Limb (tissue), 2 donors: ENCODE results near the gene PKD1L1.
A peak's percentile ranks its signal among the peaks of the same experiment; 100 is the strongest.
"Not testable (repeated sequence)": the region's sequence is repeated elsewhere in the genome, so short reads cannot be mapped to it uniquely, and the experiment has no call there.

Source experiments
- DNase-seq, 2 donors: peaks; one replicate each; pipeline ENCODE4 v3.0.0-alpha.2; 2016; ENCODE audit errors: extremely low spot score in 2 of 2

The PKD1L1 gene

DNA sequence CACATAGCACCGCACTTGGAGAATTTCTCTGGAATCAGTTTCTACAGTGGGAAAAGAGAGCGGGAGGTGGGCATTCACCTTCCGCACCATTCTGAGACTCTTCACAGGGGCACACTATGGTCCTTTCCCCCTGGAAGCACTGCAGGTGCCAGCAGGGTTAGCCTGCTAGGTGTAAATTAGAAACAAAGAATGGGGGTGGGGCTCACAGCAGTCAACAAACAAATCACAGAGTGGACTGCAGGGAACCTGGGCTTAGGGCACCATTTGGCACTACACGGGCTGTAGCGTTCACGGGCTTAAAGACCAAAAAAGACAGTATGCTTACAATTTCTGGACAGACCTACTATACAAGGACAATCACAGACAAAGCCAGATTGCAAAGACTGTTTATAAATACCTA, 8.0 kb upstream of the PKD1L1 start:
- DNase-seq, result no peak

DNA sequence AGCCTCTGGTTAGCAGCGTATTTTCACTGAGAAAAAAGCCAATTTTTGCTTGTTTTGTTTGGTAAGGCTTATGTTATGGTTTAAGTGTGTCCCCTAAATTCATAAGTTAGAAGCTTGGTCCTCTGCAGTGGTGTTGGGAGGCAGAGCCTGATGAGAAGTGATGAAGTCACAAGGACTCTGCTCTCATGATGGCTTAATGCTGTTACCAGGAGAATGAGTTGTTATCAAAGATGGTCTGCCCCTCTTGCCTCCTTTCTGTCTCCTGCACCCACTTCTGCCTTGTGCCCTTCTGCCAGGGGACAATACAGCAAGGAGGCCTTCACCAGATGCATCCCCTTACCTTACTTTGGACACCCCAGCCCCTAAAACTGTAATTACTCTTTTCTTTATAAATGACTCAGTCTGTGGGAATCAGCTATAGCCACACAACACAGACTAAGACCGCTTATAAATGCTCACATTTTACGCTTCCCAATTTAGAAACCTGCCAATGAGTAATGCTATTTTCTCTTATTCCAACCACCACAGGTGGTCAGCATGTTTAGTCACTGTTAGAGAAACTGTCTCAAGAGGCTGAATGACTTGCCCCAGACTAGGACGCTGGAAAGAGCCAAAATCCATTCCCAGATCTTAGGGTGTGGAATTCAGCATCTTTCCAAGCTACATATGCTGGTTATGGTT, 6.1 kb upstream of the PKD1L1 start:
- DNase-seq, result no peak

DNA sequence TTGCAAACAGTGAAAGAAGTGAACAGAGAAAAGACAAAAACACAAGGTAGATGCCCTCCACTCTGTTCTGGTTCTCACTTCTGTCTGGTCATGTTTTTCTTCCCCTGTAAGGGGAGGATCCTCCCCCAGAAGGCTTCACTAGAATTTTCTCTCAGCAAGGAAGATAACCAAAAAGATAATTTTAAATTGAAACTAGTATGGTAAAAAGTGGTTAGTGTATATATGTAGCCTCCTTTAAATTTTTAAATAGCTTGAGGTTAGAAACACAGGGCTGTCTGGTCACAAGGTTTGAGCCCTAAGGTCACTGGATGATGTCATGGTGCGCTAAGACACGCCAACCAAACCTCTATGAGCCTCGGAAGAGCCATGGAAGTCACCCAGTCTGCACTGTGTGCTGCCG, 5.6 kb upstream of the PKD1L1 start:
- no peak for DNase-seq

DNA sequence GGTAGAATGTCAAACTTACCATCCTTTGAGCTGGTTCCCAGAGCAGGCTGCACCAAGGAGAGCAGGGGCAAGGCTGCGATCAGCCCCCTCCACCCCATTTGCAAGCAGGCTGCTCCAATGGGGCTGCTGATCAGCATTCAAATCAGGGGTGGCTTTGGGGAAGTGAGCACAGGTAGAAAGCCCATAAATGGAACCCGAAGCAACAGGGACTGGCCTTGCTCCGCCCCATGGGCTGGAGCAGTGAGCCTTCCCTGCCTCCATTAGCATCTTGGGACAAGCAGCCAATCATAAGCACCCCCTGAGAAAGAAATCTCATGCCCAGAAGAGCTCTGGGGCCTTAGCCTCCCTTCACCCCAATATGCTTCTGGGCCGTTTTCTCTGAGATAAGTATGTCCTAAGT, 4.0 kb upstream of the PKD1L1 start:
- no peak for DNase-seq

DNA sequence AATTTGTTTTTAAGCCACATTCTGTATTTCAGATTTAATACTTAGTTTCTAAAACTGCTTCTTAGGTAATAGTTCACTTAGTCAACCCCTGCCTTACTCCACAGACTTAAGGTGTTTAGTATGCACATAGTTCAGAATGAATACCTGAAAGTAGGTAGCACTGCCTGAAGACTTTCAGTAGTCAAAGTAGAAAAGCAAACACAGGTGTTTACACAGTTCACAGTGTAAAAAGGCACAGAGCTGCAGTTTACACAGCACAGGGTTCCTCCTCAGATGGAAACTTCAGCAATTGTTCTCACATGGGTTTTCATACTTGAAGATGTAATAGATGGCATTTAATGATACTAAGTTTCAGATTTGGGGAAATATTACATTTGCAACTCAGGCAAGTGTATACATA, 3.1 kb upstream of the PKD1L1 start:
- no peak for DNase-seq

DNA sequence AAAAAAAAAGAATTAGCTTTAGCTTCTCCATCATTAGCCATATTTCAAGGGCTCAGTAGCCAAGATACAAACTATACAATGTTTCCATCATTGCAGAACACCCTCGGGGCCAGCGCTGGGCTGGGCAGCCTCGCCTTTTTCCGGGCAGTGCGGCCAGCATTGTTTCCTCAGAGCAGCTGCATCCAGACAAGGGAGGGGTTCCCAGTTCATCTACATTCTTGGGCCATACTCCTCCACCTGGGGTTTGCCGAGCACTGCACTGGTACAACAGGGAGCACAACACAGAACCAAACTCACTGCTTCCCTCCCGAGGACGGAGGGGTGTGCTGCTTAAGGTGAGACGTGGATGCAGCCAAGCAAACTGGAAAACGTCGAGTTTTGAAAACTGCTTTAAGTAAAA, 2.4 kb upstream of the PKD1L1 start:
- no peak for DNase-seq

DNA sequence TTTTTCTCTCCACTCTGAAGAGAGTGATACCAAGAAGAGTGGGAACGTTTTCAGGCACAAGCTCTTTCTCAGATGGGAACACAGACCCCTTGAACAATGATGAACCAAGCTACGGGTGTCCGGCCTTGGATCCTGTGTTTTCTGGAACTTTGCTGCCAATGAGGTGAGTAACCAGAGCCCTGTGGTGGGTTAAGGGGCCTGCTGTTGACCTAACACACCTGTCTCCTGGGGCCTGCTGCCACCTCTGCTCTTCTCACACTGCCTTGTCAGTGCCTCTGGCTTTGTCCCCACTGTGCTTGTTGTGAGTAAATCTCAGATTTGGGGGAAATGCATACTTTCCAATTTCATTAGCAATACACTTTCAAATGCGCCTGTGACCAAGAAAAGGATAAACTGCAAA, 1.4 kb upstream of the PKD1L1 start:
- no peak for DNase-seq

DNA sequence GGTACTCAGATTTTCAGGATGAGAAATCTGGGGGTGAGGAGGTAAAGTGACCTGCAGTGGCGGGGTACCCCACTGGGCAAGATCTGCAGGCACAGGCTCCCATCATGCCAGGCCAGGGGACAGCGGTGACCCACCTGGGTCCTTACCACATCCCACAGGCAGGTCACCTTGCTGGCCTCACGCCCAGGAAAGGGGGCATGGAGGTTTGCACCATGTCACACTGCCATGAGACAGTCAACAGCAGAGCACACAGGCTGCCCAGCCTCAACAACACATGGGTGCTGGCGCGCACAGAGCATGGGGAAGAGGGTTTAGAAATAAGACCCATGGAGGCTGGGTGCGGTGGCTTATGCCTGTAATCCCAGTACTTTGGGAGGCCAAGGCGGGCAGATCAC, 914 bp downstream of the PKD1L1 start:
- no peak for DNase-seq

DNA sequence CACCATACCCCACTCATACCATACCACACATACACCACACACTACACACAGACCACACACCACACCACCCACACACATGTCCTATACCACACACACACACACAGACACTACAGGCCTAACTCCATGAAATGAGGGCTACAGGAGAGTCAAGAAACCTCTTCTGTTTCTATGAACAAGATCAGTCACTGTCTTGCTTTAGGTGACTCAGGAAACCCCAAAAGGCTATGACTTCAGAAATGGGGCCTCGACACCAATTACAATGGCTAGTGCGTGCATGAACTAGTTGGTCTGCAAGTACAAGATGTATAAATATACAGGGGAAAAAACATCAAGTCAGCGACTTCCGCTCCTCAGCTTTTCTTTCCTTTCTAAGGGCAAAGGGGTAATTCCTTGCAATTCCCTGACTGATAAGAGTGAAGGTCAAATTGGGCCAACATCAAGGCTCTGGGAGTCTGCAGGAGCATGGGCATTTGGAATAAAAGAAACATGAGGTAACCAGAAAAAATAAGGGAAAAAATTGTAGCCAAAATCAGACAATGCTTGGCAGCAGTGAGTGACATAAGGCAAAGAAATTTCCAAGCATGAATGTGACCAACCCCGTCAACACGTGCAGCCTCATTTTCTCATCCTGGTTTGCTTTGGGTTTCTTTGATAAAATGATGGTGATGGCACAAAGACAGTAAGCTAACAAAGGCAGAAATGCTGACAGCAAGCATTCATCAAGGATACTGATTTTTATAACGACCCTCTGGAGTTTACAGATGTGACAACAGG, 1.5 kb downstream of the PKD1L1 start:
- no peak for DNase-seq

DNA sequence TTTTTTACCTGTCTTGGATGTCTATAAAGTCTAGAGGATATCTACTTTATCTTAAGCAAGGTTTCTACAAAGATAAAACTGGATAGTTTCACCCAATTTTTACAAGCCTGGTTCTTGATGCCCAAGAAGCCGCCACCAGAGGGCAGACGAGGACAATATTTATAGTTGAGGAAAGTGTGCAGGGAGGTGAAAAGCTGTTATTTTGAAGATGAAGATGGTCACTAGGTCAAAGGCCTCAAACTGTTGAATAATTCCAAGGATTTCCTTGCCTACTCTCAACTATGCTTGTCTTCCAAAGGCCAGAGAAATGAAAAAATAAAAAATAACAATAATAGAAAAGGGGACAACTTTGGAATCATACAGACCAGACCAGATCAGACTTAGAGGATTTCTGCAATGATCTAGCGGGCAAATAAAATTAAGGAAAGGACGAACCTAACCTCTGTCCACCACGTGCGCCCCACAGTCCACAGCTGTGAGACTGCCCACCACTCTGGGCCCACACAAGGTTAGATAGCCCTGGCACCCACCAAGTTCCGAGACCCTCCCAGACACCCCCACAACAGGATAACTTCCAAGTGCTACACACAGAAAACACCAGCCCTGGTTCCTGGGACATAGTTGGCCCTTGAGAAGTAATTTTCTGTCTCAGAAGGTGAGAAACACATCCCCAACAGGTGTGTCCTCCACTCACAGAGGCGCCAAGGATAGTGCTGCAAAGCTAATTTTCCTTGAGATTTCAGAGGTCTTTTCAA, 2.8 kb downstream of the PKD1L1 start:
- DNase-seq, result peak; percentile 45 to 83

DNA sequence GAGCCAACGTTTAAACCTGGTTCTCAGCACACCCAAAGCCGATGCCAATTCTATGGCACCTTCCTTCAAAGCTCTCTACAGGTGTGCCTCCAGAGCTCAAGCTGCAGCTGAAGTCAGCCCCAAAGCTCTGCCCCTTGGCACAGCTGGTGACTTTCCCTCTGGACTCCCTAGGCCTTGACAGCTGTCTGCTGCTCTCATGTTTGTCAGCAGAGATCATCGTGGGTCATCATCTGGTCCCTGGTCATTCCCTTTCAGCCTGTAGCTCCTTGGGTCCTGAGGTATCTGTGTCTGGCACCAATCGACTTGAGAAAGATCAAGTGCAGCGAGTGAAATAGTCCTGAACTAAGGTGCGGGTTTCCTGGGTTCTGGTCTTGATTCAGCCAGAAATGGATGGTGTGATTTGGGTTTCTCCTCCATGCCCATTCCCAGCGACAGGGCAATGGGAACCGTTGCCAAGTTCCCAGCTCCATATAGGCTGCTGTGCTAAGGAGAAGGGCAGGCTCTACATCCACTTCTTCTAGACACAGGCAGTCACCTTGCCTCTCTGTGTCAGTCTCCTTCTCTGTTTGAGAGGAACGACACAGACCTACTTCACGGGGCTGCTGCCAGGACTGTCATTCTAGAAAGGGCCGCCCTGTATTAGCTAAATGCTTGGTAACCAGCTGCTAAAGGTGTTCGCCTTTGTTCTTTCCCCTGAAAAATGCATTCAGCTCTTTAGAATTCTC, 3.6 kb downstream of the PKD1L1 start:
- no peak for DNase-seq

DNA sequence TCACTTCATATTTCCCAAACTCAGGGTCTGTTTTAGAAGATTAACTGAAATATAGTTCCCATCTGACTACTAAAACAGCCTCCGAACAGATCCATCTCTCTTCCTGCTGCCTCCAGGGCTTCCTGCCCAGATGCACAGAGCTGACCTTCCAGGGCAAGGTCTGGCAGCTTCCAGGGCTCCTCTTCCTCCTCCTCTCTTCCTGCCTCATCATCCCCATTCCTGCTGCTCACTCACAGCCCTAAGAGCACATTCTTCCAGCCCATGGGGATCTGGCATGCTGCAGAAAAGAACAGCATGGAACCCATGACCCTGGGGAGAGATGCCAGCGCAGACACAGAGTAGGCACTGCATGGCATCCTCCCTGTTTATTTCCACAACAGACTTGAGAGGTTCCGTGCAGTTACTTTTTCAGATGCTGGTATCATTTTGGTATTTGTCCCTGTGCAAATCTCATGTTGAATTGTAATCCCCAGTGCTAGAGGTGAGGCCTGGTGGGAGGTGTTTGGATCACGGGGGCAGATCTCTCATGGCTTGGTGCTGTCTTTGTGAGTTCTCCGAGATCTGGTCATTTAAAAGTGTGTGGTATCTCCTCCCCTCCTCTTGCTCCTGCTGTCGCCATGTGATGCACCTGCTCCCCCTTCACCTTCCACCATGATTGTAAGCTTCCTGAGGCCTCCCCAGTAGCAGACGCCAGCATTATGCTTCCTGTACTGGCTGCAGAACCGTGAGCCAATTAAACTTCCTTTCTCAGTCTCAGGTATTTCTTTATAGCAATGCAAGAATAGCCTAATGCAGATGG, 4.4 kb downstream of the PKD1L1 start:
- no peak for DNase-seq

DNA sequence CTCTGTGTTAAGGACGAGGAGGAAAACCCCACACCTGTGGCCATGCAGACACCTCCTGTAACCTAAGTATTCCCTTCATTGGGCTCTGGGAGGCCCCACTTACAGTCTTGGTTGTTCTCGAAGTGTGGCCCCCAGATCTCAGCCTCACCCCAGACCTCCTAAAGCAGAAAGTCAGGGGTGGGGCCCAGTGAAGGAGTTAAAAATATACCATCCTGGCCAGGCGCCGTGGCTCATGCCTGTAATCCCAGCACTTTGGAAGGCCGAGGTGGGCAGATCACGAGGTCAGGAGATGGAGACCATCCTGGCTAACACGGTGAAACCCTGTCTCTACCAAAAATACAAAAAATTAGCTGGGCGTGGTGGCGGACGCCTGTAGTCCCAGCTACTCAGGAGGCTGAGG, 5.6 kb downstream of the PKD1L1 start:
- not testable (repeated sequence) for DNase-seq

DNA sequence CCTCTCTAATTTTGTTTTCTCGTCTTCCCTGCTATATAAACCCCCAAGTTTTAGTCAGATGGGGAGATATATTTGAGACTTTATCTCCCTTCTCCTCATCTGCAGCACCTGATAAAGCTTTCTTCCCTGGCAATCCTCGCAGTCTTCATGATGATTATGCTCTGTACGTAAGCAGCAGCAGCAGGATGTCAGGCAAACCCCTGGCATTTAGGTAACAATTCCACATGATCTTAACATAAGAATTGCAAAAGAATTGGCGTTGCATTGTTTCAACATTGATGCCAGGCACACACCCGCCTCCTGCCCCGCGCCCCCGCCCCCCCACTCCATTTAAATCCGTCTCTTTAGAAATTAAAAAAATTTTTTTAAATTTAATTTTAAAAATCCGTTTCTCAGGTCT, 6.1 kb downstream of the PKD1L1 start:
- DNase-seq, result no peak

DNA sequence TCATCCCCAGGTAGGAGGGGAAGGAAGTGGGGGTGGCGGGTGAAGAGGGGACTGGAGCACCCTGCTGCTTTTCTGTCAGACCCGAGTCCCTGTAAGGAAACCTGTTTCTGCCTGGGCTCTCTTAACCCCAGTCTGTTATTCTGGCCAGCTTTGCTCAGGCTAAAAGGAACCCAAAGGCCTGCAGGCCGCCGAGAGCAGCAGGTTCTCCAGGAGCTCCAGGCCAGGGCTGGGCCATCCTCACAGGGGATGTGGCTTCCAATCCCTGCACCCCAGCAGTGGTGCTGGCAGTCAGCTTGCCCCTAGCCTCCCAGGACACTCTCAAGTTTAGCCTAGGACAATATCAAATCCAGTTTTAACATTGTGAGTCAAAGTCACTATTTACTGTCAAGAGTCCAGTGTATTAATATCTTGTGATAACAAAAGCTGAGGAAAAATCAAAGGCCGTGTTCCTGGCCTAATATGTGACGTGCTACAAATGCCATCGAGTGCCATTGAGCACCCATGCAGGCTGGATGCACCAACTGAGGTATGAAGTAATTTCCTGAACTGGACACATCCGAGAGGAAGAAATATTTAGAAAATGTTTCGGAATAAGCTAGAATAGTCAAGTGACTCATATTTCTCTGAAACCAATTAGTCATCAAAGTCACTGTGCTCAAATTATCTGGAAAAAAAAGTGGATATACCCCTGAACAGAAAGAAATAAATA, 7.0 kb downstream of the PKD1L1 start:
- DNase-seq, result no peak

DNA sequence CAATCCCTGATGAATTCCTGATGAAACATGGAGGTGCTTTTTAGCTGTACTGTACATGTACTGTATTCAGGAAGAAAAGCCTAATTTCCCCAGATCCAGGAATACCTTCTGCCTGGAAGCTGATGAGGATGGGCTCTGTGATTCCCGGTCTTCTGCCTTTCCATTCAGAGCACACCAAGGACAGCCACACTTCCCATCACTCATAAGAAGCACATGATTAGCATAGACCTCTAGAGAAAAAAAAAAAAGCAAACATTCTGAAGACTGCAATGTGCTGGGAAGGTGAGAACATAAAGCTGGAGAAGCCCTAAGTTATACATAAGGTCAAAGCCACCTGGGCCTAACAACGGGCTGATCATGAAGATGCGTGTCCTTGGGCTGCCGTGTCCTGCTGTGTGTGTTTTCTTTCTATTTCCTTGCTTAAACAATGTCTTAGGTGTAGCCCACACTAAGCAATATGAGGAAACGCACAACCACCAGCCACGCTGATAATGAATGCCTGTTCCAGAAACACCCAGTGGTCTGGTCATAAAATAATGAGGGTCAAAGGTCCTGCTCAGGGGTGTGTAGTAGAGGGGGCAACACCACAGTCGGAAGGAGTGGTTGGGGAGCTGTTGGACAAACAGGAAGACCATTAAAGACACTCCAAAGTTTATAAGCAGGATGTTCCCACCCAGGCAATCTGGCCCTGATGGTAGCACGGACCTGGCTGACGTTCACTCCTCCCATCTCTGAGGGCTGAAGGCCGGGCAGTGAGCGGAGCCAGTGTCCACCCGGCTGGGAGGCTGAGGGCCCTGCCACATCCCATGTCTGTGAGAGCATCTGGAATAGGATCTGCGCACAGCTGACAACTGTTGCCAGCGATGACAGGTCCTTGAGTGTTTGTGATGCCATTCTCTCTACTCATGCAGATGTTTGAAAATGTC, 7.9 kb downstream of the PKD1L1 start:
- DNase-seq, result no peak

DNA sequence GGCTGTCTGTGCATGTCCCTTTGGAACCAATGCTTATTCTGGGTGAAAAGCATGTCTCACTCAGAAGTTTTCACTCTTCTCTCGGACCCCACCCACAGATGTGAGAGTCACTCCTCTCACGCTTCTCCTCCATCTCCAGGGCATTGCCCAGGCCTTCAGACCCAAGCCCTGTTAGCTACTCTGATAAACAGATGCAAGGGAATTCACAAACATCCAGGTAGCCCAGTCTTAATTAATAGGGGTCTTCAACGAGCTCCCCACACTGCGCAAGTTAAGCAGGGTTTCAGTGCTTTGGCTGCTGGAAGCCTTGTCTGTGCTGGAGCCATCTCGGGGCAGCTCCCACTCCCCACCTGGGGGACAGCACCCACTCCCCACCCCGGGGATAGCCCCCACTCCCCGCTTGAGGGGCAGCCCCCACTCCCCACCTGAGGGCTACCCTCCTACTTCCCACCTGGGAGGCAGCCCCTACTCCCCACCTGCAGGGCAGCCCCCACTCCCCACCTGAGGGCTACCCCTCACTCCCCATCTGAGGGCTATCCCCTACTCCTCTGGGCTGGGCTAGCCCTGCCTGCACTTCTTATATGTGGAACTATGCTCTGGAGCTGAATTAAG, 8.7 kb downstream of the PKD1L1 start:
- DNase-seq, result no peak

DNA sequence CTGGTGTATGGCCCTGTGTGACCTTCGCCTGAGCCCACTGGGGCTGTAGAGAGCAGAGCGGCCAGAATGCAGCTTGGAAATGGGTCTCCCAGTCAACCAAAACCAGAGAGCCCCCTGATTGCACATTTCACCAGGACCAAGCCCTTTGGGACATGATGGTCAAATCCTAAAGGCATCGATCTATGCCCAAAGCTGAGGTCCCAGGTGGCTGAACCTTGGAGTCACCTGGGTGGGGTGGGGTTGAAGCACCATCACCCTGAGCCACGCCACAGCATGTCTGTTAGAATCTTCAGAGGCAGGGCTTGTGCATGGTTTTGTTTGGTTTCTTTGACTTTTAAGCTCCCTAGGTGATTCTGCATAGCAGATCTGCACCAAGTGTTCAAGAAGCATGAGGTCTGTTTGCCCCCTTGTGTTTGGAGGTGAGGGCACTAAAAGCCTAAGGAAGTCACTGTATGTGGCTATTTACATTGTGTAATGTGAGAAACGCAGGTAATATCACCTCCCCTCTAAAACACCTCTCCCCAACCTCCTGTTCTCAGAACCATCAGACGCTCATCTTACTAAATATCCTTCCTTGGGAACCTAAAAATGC, 9.6 kb downstream of the PKD1L1 start:
- DNase-seq, result no peak
